Eye (tissue), 1 donor: ENCODE measurements around the gene NDC80.
"Not testable (repeated sequence)": the region's sequence is repeated elsewhere in the genome, so short reads cannot be mapped to it uniquely, and the experiment has no call there.

ENCODE experiments used
- DNase-seq: peaks from one replicate; pipeline ENCODE4 v3.0.0-alpha.2; 2015

The NDC80 gene

GRCh38 chr18:2635586-2635985 lies 64.2 kb downstream of the NDC80 start:
- DNase-seq, result no peak

GRCh38 chr18:2636126-2636631 lies 64.8 kb downstream of the NDC80 start:
- no peak for DNase-seq

- DNase-seq, result no peak
These were observed 70.3 kb downstream of the NDC80 start for GRCh38 chr18:2641638-2642037.

- no peak for DNase-seq
These were observed 71.4 kb downstream of the NDC80 start for GRCh38 chr18:2642771-2643170.

GRCh38 chr18:2644535-2644934 lies 73.2 kb downstream of the NDC80 start:
- no peak for DNase-seq

GRCh38 chr18:2651981-2652380 lies 80.6 kb downstream of the NDC80 start:
- no peak for DNase-seq

- DNase-seq, result no peak
These were observed 82.1 kb downstream of the NDC80 start for GRCh38 chr18:2653467-2653866.

- DNase-seq, result peak; percentile 76
These were observed 83.0 kb downstream of the NDC80 start for GRCh38 chr18:2654169-2654927.

GRCh38 chr18:2654928-2655177 lies 83.5 kb downstream of the NDC80 start:
- no peak for DNase-seq

GRCh38 chr18:2655178-2655953 lies 84.0 kb downstream of the NDC80 start, which contains the start of gene SMCHD1:
TSS of gene SMCHD1 (plus strand) at chr18:2655726. CDS start at chr18:2656076, 350 bp downstream.
- peak; percentile 93 for DNase-seq

GRCh38 chr18:2655954-2656236 lies 84.5 kb downstream of the NDC80 start:
- DNase-seq, result no peak

- no peak for DNase-seq
These were observed 85.1 kb downstream of the NDC80 start for GRCh38 chr18:2656237-2656980.

GRCh38 chr18:2656981-2657512 lies 85.7 kb downstream of the NDC80 start:
- no peak for DNase-seq

- no peak for DNase-seq
These were observed 86.6 kb downstream of the NDC80 start for GRCh38 chr18:2657788-2658458.

- DNase-seq, result not testable (repeated sequence)
These were observed 89.5 kb downstream of the NDC80 start for GRCh38 chr18:2660849-2661248.

- not testable (repeated sequence) for DNase-seq
These were observed 90.9 kb downstream of the NDC80 start for GRCh38 chr18:2662288-2662687.

GRCh38 chr18:2662990-2663389 lies 91.6 kb downstream of the NDC80 start:
- DNase-seq, result no peak
